Suppressor macrophage treated with lipopolysaccharide for 1 hour (primary cell): ENCODE data around the gene PPP2R2B.

ENCODE experiments used
- DNase-seq, 3 donors: peaks; one replicate each; pipeline ENCODE4 v3.0.0-alpha.2; 2020 to 2022

Gene PPP2R2B

GRCh38 chr5:146884066-146884626, 5.6 kb upstream of the PPP2R2B start:
- DNase-seq = no peak

- no peak for DNase-seq
Observed at GRCh38 chr5:146883511-146883910, 5.0 kb upstream of the PPP2R2B start.

- DNase-seq = peak; percentile 62 to 78 (median 75)
Observed at GRCh38 chr5:146880966-146881365, 2.4 kb upstream of the PPP2R2B start.

- DNase-seq = peak in 1 of 3 donors; percentile 11
Observed at GRCh38 chr5:146877783-146878475, 628 bp downstream of the PPP2R2B start.

- DNase-seq = no peak
Observed at GRCh38 chr5:146877178-146877681, 1.3 kb downstream of the PPP2R2B start.

- no peak for DNase-seq
Observed at GRCh38 chr5:146873186-146873917, 5.2 kb downstream of the PPP2R2B start.

- no peak for DNase-seq
Observed at GRCh38 chr5:146872188-146872587, 6.4 kb downstream of the PPP2R2B start.

GRCh38 chr5:146867996-146868708, 10.4 kb downstream of the PPP2R2B start:
- no peak for DNase-seq

GRCh38 chr5:146866263-146866662, 12.3 kb downstream of the PPP2R2B start:
- DNase-seq = no peak

GRCh38 chr5:146862641-146863040, 15.9 kb downstream of the PPP2R2B start:
- no peak for DNase-seq

GRCh38 chr5:146860213-146860893, 18.2 kb downstream of the PPP2R2B start:
- DNase-seq = no peak

- no peak for DNase-seq
Observed at GRCh38 chr5:146852089-146852488, 26.5 kb downstream of the PPP2R2B start.

- DNase-seq = no peak
Observed at GRCh38 chr5:146851133-146851532, 27.4 kb downstream of the PPP2R2B start.

GRCh38 chr5:146849694-146850303, 28.8 kb downstream of the PPP2R2B start:
- no peak for DNase-seq

- no peak for DNase-seq
Observed at GRCh38 chr5:146848133-146848532, 30.4 kb downstream of the PPP2R2B start.

GRCh38 chr5:146840016-146840415, 38.5 kb downstream of the PPP2R2B start:
- no peak for DNase-seq

GRCh38 chr5:146836226-146836842, 42.2 kb downstream of the PPP2R2B start:
- no peak for DNase-seq

GRCh38 chr5:146832985-146833732, 45.4 kb downstream of the PPP2R2B start:
- DNase-seq = peak; percentile 10 to 20 (median 11)

- no peak for DNase-seq
Observed at GRCh38 chr5:146828385-146828784, 50.2 kb downstream of the PPP2R2B start.

- no peak for DNase-seq
Observed at GRCh38 chr5:146827901-146828300, 50.7 kb downstream of the PPP2R2B start.

- peak in 2 of 3 donors; percentile 20 to 36 for DNase-seq
Observed at GRCh38 chr5:146825033-146825432, 53.5 kb downstream of the PPP2R2B start.
